ENCODE measurements around the gene SCGB3A2. TPM values are rescaled to one million over a fixed set of nuclear protein-coding genes. Genes with fewer than 3 reads are reported as not detected.
A peak's percentile ranks its signal among the peaks of the same experiment; 100 is the strongest.

The SCGB3A2 gene
- total RNA-seq, 1 donor from 2014 or later = not detected

- H3K27ac ChIP-seq = no peak overlapping the region
- no peak overlapping the region for H3K4me3 ChIP-seq
- no peaks in the 10 kb centered on the region for H3K9me3 ChIP-seq
- intact Hi-C loops (cut with DNase I) = no loop called here
- TF ChIP-seq, protein P1, sequence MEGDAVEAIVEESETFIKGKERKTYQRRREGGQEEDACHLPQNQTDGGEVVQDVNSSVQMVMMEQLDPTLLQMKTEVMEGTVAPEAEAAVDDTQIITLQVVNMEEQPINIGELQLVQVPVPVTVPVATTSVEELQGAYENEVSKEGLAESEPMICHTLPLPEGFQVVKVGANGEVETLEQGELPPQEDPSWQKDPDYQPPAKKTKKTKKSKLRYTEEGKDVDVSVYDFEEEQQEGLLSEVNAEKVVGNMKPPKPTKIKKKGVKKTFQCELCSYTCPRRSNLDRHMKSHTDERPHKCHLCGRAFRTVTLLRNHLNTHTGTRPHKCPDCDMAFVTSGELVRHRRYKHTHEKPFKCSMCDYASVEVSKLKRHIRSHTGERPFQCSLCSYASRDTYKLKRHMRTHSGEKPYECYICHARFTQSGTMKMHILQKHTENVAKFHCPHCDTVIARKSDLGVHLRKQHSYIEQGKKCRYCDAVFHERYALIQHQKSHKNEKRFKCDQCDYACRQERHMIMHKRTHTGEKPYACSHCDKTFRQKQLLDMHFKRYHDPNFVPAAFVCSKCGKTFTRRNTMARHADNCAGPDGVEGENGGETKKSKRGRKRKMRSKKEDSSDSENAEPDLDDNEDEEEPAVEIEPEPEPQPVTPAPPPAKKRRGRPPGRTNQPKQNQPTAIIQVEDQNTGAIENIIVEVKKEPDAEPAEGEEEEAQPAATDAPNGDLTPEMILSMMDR (IDR thresholded peaks at IDR 0.05) = no peak
- H3K4me1 ChIP-seq = peaks cover 0 to 3% of the 10 kb centered on the region in 2 donors
- no peaks in the 10 kb centered on the region for H3K27me3 ChIP-seq
- no peak for DNase-seq (ENCODE audit: low spot score in 2 of 2)
- H3K36me3 ChIP-seq = no peaks in the 10 kb centered on the region
Observed at GRCh38 chr5:147856801-147857200, 21.7 kb upstream of the SCGB3A2 start.

- Histone ChIP-seq H3K27me3 (no peaks in the 10 kb centered on the region), H3K4me3 (no peak overlapping the region), H3K9me3 (no peaks in the 10 kb centered on the region), H3K36me3 (no peaks in the 10 kb centered on the region), H3K4me1 (peaks cover 0 to 3% of the 10 kb centered on the region in 2 donors), H3K27ac (no peak overlapping the region)
- TF ChIP-seq, protein P1 (IDR thresholded peaks at IDR 0.05) = peak; percentile 41 to 82 (median 76)
- DNase-seq (ENCODE audit: low spot score in 2 of 2) = peak in 1 of 2 donors; percentile 86
- intact Hi-C loops (cut with DNase I) = loop anchor here (1.0 kb wide), 1 partner anchor 78 kb away; no protein-coding TSS in a partner anchor
Observed at GRCh38 chr5:147857302-147858129, 21.0 kb upstream of the SCGB3A2 start.

GRCh38 chr5:147858565-147858964 lies 19.9 kb upstream of the SCGB3A2 start:
- intact Hi-C loops (cut with DNase I) = loop anchor here (1.0 kb wide), 1 partner anchor 77 kb away; no protein-coding TSS in a partner anchor
- Histone ChIP-seq H3K4me1 (peaks cover 0 to 3% of the 10 kb centered on the region in 2 donors), H3K27ac (no peak overlapping the region), H3K36me3 (no peaks in the 10 kb centered on the region), H3K9me3 (no peaks in the 10 kb centered on the region), H3K27me3 (no peaks in the 10 kb centered on the region), H3K4me3 (no peak overlapping the region)
- DNase-seq (ENCODE audit: low spot score in 2 of 2) = no peak
- TF ChIP-seq, protein P1 (IDR thresholded peaks at IDR 0.05) = no peak

DNA sequence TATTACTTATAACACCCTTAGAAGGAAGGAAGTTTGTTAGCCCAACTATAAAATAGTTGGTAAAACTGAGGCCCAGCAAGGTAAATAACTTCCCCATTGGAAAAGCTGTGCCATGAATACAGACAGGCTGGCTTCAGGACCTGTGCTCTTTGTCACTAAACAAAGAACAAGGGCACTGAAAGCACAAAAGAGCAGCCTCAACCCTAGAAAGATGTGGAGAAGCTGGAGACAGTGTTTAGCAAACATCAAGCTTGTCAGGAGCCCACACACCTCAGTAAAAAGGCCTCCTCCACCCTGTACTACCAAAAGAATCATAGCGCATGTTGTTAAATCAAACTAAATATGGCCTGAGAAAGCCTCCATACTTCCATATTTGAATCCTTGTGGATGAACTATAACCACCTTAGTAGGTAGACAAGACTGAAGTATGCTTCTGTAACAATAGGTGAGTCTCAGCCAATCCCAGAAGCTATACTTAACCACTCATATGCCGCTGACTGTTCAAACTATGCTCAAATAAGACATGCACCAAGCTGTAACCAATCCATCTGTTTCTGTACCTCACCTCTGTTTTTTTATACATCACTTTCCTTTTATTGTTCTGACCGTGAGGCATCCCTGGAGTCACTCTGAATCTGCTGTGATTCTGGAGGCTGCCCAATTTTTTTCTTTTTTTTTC lies 18.4 kb upstream of the SCGB3A2 start:
- H3K4me3 ChIP-seq = no peak overlapping the region
- no peaks in the 10 kb centered on the region for H3K36me3 ChIP-seq
- TF ChIP-seq, protein P1 (IDR thresholded peaks at IDR 0.05) = no peak
- peaks cover 0 to 3% of the 10 kb centered on the region in 2 donors for H3K4me1 ChIP-seq
- H3K9me3 ChIP-seq = no peaks in the 10 kb centered on the region
- H3K27me3 ChIP-seq = no peaks in the 10 kb centered on the region
- H3K27ac ChIP-seq = no peak overlapping the region
- intact Hi-C loops (cut with DNase I) = loop anchor here (2.0 kb wide), 1 partner anchor 23 kb away; no protein-coding TSS in a partner anchor
- no peak for DNase-seq (ENCODE audit: low spot score in 2 of 2)

DNA sequence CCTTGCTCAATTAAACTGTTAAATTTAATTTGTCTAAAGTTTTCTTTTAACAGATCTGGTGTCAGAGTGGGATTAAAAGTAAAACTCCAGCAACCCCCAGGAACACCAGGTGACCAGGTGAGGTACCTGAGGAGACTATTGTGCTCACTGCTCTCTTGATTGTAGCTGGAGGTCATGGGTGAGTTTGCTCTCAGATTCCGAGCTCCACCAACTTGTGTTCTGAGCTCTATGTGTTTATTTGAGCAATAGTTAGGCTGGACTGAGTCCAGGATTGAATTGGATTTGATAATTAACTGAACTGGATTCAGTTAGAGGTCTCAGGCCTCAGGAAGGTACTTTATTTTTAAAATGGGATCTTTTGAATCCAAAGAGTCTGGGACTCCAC lies 17.9 kb upstream of the SCGB3A2 start:
- Histone ChIP-seq H3K36me3 (no peaks in the 10 kb centered on the region), H3K4me3 (no peak overlapping the region), H3K9me3 (no peaks in the 10 kb centered on the region), H3K4me1 (peaks cover 0 to 3% of the 10 kb centered on the region in 2 donors), H3K27ac (no peak overlapping the region), H3K27me3 (no peaks in the 10 kb centered on the region)
- TF ChIP-seq, protein P1 (IDR thresholded peaks at IDR 0.05) = no peak
- intact Hi-C loops (cut with DNase I) = loop anchor here (2.0 kb wide), 1 partner anchor 22 kb away; no protein-coding TSS in a partner anchor
- no peak for DNase-seq (ENCODE audit: low spot score in 2 of 2)
